Breast epithelium (tissue), 4 donors: ENCODE data around the gene ERCC8. TPM values are rescaled to one million over a fixed set of nuclear protein-coding genes. Genes with fewer than 3 reads are reported as not detected.
"Not testable (repeated sequence)": the region's sequence is repeated elsewhere in the genome, so short reads cannot be mapped to it uniquely, and the experiment has no call there.

Experiments
- DNase-seq, 2 donors: peaks; one replicate each; pipeline ENCODE4 v3.0.0-alpha.2; 2019; ENCODE audit warnings: low spot score in 2 of 2
- H3K27ac ChIP-seq, 2 donors: fragments of 200-600 bp; sonication (generic) in 1 of 2; one replicate each; pipeline ENCODE4 v1.5.1; 2016 to 2019; ENCODE audit warnings: mild to moderate bottlenecking in 1 of 2
- H3K27me3 ChIP-seq, 2 donors: fragments of 200-600 bp; sonication (generic) in 1 of 2; one replicate each; pipeline versions ENCODE4 v1.5.1 to v1.6.0; 2017 to 2019; ENCODE audit warnings: control low read depth in 1 of 2, mild to moderate bottlenecking in 1 of 2
- H3K36me3 ChIP-seq: fragments of 200-600 bp; one replicate; pipeline ENCODE4 v1.5.1; 2019
- H3K4me1 ChIP-seq, 2 donors: fragments of 200-600 bp; sonication (generic); one replicate each; pipeline ENCODE4 v1.5.1; 2016 to 2019; ENCODE audit warnings: control low read depth in 1 of 2
- H3K4me3 ChIP-seq, 3 donors: fragments of 200-600 bp; sonication (generic); 1 replicate in 2 of 3; 2 replicates in 1 of 3; pipeline ENCODE4 v1.5.1; 2016 to 2019; ENCODE audit warnings: mild to moderate bottlenecking in 3 of 3, moderate library complexity in 2 of 3
- H3K9me3 ChIP-seq, 2 donors: fragments of 200-600 bp; sonication (generic) in 1 of 2; one replicate each; pipeline ENCODE4 v1.5.1; 2016 to 2019; ENCODE audit warnings: control low read depth in 1 of 2
- CTCF ChIP-seq, 3 donors: fragments of 450-650 bp; IDR thresholded peaks; one replicate each; pipeline ENCODE4 v1.5.1; 2016 to 2017; ENCODE audit warnings: antibody characterized with exemption in 3 of 3, mild to moderate bottlenecking in 3 of 3, moderate library complexity in 3 of 3
- POLR2A ChIP-seq: fragments of 450-650 bp; IDR thresholded peaks from one replicate; pipeline ENCODE4 v1.6.1; 2016; ENCODE audit warnings: antibody characterized with exemption, mild to moderate bottlenecking, moderate library complexity
- POLR2AphosphoS5 ChIP-seq, 3 donors: sonication (generic); formaldehyde crosslinking; IDR thresholded peaks; one replicate each; pipeline ENCODE4 v1.6.1; 2017; ENCODE audit warnings: antibody characterized with exemption in 3 of 3
- intact Hi-C: fragments of 100-400 bp; cut with DNase I; formaldehyde crosslinking; loops from one replicate; pipeline ENCODE4 v1.15.1; 2023; ENCODE audit warnings: low total_unique reads
- total RNA-seq, 3 donors: library from RNA; depleted of rRNA; stranded (reverse); fragments of >200 nt; gene quantifications; one replicate each; pipeline ENCODE4 v1.1.0, GENCODE V29; 2016

Gene ERCC8
- total RNA-seq = 10 to 100 TPM; 14.7 to 25.4 (median 17.3) TPM

GRCh38 chr5:60944904-60945812 is at the start of gene ERCC8, which contains the start of gene NDUFAF2:
TSS of gene ERCC8 (minus strand) at chr5:60945070. CDS start at chr5:60945008, 62 bp downstream.
TSS of gene NDUFAF2 (plus strand) at chr5:60945205. CDS start at chr5:60945256, 51 bp downstream.
- TF ChIP-seq POLR2A = peak; percentile 37
- TF ChIP-seq POLR2AphosphoS5 (IDR thresholded peaks at IDR 0.05) = peak; percentile 38 to 53 (median 39)
- no peak for TF ChIP-seq CTCF (IDR thresholded peaks at IDR 0.05)
- DNase-seq = peak; percentile 87 to 88
- no peaks in the 10 kb centered on the region for H3K36me3 ChIP-seq
- no peaks in the 10 kb centered on the region for H3K4me1 ChIP-seq
- peak within 1 kb of the TSS; percentile 81 to 82 for H3K27ac ChIP-seq
- peak within 1 kb of the TSS; percentile 67 to 79 (median 75) for H3K4me3 ChIP-seq
- no peaks in the 10 kb centered on the region for H3K9me3 ChIP-seq
- H3K27me3 ChIP-seq = no peaks in the 10 kb centered on the region
- intact Hi-C loops = no loop called here

GRCh38 chr5:60993875-60994571 is 49.2 kb upstream of the ERCC8 start:
- Histone ChIP-seq H3K4me3 (no peak overlapping the region), H3K4me1 (no peaks in the 10 kb centered on the region), H3K9me3 (peaks cover 15 to 17% of the 10 kb centered on the region in 2 donors), H3K27me3 (no peaks in the 10 kb centered on the region), H3K36me3 (no peaks in the 10 kb centered on the region), H3K27ac (no peak overlapping the region)
- TF ChIP-seq POLR2A (no peak), CTCF (IDR thresholded peaks at IDR 0.05) (no peak), POLR2AphosphoS5 (IDR thresholded peaks at IDR 0.05) (no peak)
- DNase-seq = no peak
- intact Hi-C loops = no loop called here

GRCh38 chr5:60993425-60993824 is 48.6 kb upstream of the ERCC8 start:
- Histone ChIP-seq H3K27ac (no peak overlapping the region), H3K4me1 (no peaks in the 10 kb centered on the region), H3K27me3 (no peaks in the 10 kb centered on the region), H3K4me3 (no peak overlapping the region), H3K9me3 (peaks cover 15 to 17% of the 10 kb centered on the region in 2 donors), H3K36me3 (no peaks in the 10 kb centered on the region)
- intact Hi-C loops = no loop called here
- TF ChIP-seq CTCF (IDR thresholded peaks at IDR 0.05) (no peak), POLR2AphosphoS5 (IDR thresholded peaks at IDR 0.05) (no peak), POLR2A (no peak)
- no peak for DNase-seq

GRCh38 chr5:60992871-60993270 is 48.0 kb upstream of the ERCC8 start:
- Histone ChIP-seq H3K9me3 (peaks cover 15 to 17% of the 10 kb centered on the region in 2 donors), H3K4me3 (no peak overlapping the region), H3K4me1 (no peaks in the 10 kb centered on the region), H3K27me3 (no peaks in the 10 kb centered on the region), H3K27ac (no peak overlapping the region), H3K36me3 (no peaks in the 10 kb centered on the region)
- intact Hi-C loops = no loop called here
- no peak for TF ChIP-seq POLR2AphosphoS5 (IDR thresholded peaks at IDR 0.05)
- no peak for TF ChIP-seq POLR2A
- TF ChIP-seq CTCF (IDR thresholded peaks at IDR 0.05) = no peak
- no peak for DNase-seq

- no peaks in the 10 kb centered on the region for H3K27me3 ChIP-seq
- no peak overlapping the region for H3K4me3 ChIP-seq
- peaks cover 15 to 17% of the 10 kb centered on the region in 2 donors for H3K9me3 ChIP-seq
- H3K4me1 ChIP-seq = no peaks in the 10 kb centered on the region
- intact Hi-C loops = no loop called here
- no peaks in the 10 kb centered on the region for H3K36me3 ChIP-seq
- no peak overlapping the region for H3K27ac ChIP-seq
- no peak for DNase-seq
- TF ChIP-seq POLR2AphosphoS5 (IDR thresholded peaks at IDR 0.05) (no peak), POLR2A (no peak), CTCF (IDR thresholded peaks at IDR 0.05) (no peak)
These were observed 44.9 kb upstream of the ERCC8 start for GRCh38 chr5:60989790-60990189.

- H3K4me3 ChIP-seq, DNase-seq, H3K36me3 ChIP-seq, intact Hi-C loops, H3K27ac ChIP-seq, H3K9me3 ChIP-seq, H3K4me1 ChIP-seq, H3K27me3 ChIP-seq: not testable (repeated sequence)
These were observed 37.3 kb upstream of the ERCC8 start for GRCh38 chr5:60982127-60982526.
